ENCODE results near the gene UBE2Q1.

UBE2Q1 gene

GRCh38 chr1:154501423-154502065, 56.9 kb downstream of the UBE2Q1 start:
- DNase-seq: peak; percentile 21

GRCh38 chr1:154500533-154500932, 57.9 kb downstream of the UBE2Q1 start:
- DNase-seq: no peak

GRCh38 chr1:154499446-154499845, 59.0 kb downstream of the UBE2Q1 start:
- no peak for DNase-seq
